Mesenchymal stem cell (in vitro differentiated cells and primary cell): ENCODE results near the gene ELF3.
A peak's percentile ranks its signal among the peaks of the same experiment; 100 is the strongest.
"Not testable (repeated sequence)": the region's sequence is repeated elsewhere in the genome, so short reads cannot be mapped to it uniquely, and the experiment has no call there.

ENCODE experiments used
- DNase-seq: peaks from one replicate; pipeline ENCODE4 v3.0.0-alpha.2; 2013
- H2AFZ ChIP-seq: one replicate; pipeline ENCODE4 v1.6.1; 2013; ENCODE audit warnings: low read depth, mild to moderate bottlenecking, control low read depth, inconsistent platforms, low read length, moderate library complexity
- H2AK5ac ChIP-seq: 2 replicates; pipeline ENCODE4 v1.6.1; 2013; ENCODE audit warnings: low read length, moderate library complexity, mild to moderate bottlenecking, inconsistent platforms; ENCODE audit not compliant: severe bottlenecking
- H2BK120ac ChIP-seq: one replicate; pipeline ENCODE4 v1.6.1; 2013; ENCODE audit warnings: low read depth, mild to moderate bottlenecking, inconsistent platforms, low read length, moderate library complexity
- H2BK12ac ChIP-seq, 2 experiments: one replicate each; pipeline ENCODE4 v1.6.1; 2013; ENCODE audit warnings: inconsistent platforms in 2 of 2, low read length in 2 of 2, mild to moderate bottlenecking in 2 of 2, moderate library complexity in 2 of 2, control low read depth in 1 of 2
- H2BK15ac ChIP-seq: one replicate; pipeline ENCODE4 v1.6.1; 2013; ENCODE audit warnings: mild to moderate bottlenecking, low read depth, inconsistent platforms; ENCODE audit not compliant: poor library complexity, severe bottlenecking
- H2BK5ac ChIP-seq: 2 replicates; pipeline ENCODE4 v1.6.1; 2013; ENCODE audit warnings: low read depth, mild to moderate bottlenecking, low read length, control low read depth, inconsistent platforms; ENCODE audit not compliant: poor library complexity, severe bottlenecking
- H3K14ac ChIP-seq, 2 experiments: one replicate each; pipeline ENCODE4 v1.6.1; 2013; ENCODE audit warnings: inconsistent platforms in 2 of 2, low read length in 2 of 2, control low read depth in 1 of 2, mild to moderate bottlenecking in 1 of 2, moderate library complexity in 1 of 2
- H3K18ac ChIP-seq, 2 experiments: one replicate each; pipeline ENCODE4 v1.6.1; 2013; ENCODE audit warnings: inconsistent platforms in 2 of 2, low read length in 2 of 2, control low read depth in 1 of 2, low read depth in 1 of 2, mild to moderate bottlenecking in 1 of 2
- H3K23ac ChIP-seq, 2 experiments: one replicate each; pipeline ENCODE4 v1.6.1; 2013; ENCODE audit warnings: inconsistent platforms in 2 of 2, low read length in 2 of 2, mild to moderate bottlenecking in 2 of 2, moderate library complexity in 2 of 2, control low read depth in 1 of 2
- H3K27ac ChIP-seq: 2 replicates; pipeline ENCODE4 v1.5.1; 2013; ENCODE audit warnings: mild to moderate bottlenecking, moderate library complexity, low read length, control low read depth, inconsistent platforms; ENCODE audit not compliant: poor library complexity, severe bottlenecking
- H3K27me3 ChIP-seq, 2 experiments: 2 replicates each; pipeline versions ENCODE4 v1.6.1 to v1.7.0; 2013; ENCODE audit warnings: low read length in 2 of 2, mild to moderate bottlenecking in 2 of 2, moderate library complexity in 2 of 2, control low read depth in 1 of 2, inconsistent platforms in 1 of 2; ENCODE audit not compliant: control insufficient read depth in 1 of 2, insufficient read depth in 1 of 2
- H3K36me3 ChIP-seq, 2 experiments: 2 replicates each; pipeline versions ENCODE4 v1.6.1 to v1.7.0; 2013; ENCODE audit warnings: low read length in 2 of 2, control low read depth in 1 of 2, inconsistent platforms in 1 of 2, low read depth in 1 of 2, mild to moderate bottlenecking in 1 of 2; ENCODE audit not compliant: insufficient read depth in 2 of 2, control insufficient read depth in 1 of 2
- H3K4ac ChIP-seq, 2 experiments: one replicate each; pipeline ENCODE4 v1.6.1; 2013; ENCODE audit warnings: inconsistent platforms in 2 of 2, low read length in 2 of 2, mild to moderate bottlenecking in 2 of 2, moderate library complexity in 2 of 2, control low read depth in 1 of 2, low read depth in 1 of 2
- H3K4me1 ChIP-seq: 2 replicates; pipeline ENCODE4 v1.6.1; 2013; ENCODE audit warnings: low read depth, low read length, control low read depth; ENCODE audit not compliant: control insufficient read depth, insufficient read depth
- H3K4me2 ChIP-seq: 2 replicates; pipeline ENCODE4 v1.6.1; 2013; ENCODE audit warnings: low read length, mild to moderate bottlenecking, inconsistent platforms; ENCODE audit not compliant: poor library complexity, severe bottlenecking
- H3K4me3 ChIP-seq, 2 experiments: 2 replicates each; pipeline versions ENCODE4 v1.5.1 to v1.7.0; 2013; ENCODE audit warnings: low read length in 2 of 2, mild to moderate bottlenecking in 2 of 2, control low read depth in 1 of 2, low read depth in 1 of 2; ENCODE audit not compliant: insufficient read depth in 1 of 2
- H3K79me1 ChIP-seq: replicated peaks from 2 replicates; pipeline ENCODE4 v1.6.1; 2013; ENCODE audit warnings: mild to moderate bottlenecking, control low read depth, low read length, inconsistent platforms; ENCODE audit not compliant: poor library complexity, severe bottlenecking
- H3K9ac ChIP-seq: 2 replicates; pipeline ENCODE4 v1.7.0; 2013; ENCODE audit warnings: mild to moderate bottlenecking, low read length, moderate library complexity
- H3K9me3 ChIP-seq: 2 replicates; pipeline ENCODE4 v1.7.0; 2013; ENCODE audit warnings: mild to moderate bottlenecking, low read length; ENCODE audit not compliant: control insufficient read depth
- H4K8ac ChIP-seq: one replicate; pipeline ENCODE4 v1.6.1; 2013; ENCODE audit warnings: inconsistent platforms, mild to moderate bottlenecking, low read length, moderate library complexity
- H4K91ac ChIP-seq: one replicate; pipeline ENCODE4 v1.6.1; 2013; ENCODE audit warnings: mild to moderate bottlenecking, low read length, inconsistent platforms
- WGBS: methylation state at CpG from one replicate; pipeline ENCODE4 v1.1.7; 2013; ENCODE audit warnings: mixed read lengths; 5-methylcytosine and 5-hydroxymethylcytosine counted together

Gene ELF3

DNA sequence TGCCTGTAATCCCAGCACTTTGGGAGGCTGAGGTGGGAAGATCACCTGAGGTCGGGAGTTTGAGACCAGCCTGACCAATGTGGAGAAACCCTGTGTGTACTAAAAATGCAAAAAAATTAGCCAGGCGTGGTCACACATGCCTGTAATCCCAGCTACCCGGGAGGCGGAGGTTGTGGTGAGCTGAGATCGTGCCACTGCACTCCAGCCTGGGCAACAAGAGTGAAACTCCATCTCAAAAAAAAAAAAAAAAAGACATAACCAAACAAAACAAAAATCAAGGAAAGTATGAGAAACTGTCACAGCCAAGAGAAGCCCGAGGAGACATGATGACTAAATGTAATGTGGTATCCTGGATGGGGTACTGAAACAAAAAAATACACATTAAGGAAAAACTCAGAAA is 51.4 kb downstream of the ELF3 start:
- not testable (repeated sequence) for H3K23ac ChIP-seq
- 94% methylated on average over 5 of the region's 6 CpGs for WGBS

GRCh38 chr1:202062636-202063035 is 52.2 kb downstream of the ELF3 start:
- H3K23ac ChIP-seq, H2AFZ ChIP-seq, H4K8ac ChIP-seq, H2BK5ac ChIP-seq, H3K14ac ChIP-seq, H3K79me1 ChIP-seq, H2BK15ac ChIP-seq, H2BK120ac ChIP-seq, H4K91ac ChIP-seq, H3K4me2 ChIP-seq, H3K27ac ChIP-seq, H3K36me3 ChIP-seq, DNase-seq, H3K4ac ChIP-seq, H3K4me3 ChIP-seq, H3K9ac ChIP-seq, H3K9me3 ChIP-seq: not testable (repeated sequence)
- peaks cover 14% of the 10 kb centered on the region for H3K4me1 ChIP-seq
- WGBS: 97% methylated on average over 7 of the region's 7 CpGs
- H2BK12ac ChIP-seq: peak overlapping the region in 1 of 2 experiments; percentile 77
- H2AK5ac ChIP-seq: peak overlapping the region; percentile 51
- peaks cover 0 to 10% of the 10 kb centered on the region in 2 experiments for H3K27me3 ChIP-seq
- H3K18ac ChIP-seq: peak overlapping the region in 1 of 2 experiments; percentile 14

More for the DNA sequence above, 51.4 kb downstream of the ELF3 start:
- peaks cover 18% of the 10 kb centered on the region for H3K4me1 ChIP-seq
- not testable (repeated sequence) for H3K27ac ChIP-seq, H3K27me3 ChIP-seq, H2AK5ac ChIP-seq, H3K4ac ChIP-seq, H4K91ac ChIP-seq, H3K9me3 ChIP-seq, H3K14ac ChIP-seq, H3K18ac ChIP-seq, H3K36me3 ChIP-seq, H3K4me2 ChIP-seq, H2BK5ac ChIP-seq, H2BK12ac ChIP-seq, H2BK120ac ChIP-seq, H2AFZ ChIP-seq, H3K79me1 ChIP-seq, H4K8ac ChIP-seq, H2BK15ac ChIP-seq, H3K4me3 ChIP-seq, H3K9ac ChIP-seq, DNase-seq

DNA sequence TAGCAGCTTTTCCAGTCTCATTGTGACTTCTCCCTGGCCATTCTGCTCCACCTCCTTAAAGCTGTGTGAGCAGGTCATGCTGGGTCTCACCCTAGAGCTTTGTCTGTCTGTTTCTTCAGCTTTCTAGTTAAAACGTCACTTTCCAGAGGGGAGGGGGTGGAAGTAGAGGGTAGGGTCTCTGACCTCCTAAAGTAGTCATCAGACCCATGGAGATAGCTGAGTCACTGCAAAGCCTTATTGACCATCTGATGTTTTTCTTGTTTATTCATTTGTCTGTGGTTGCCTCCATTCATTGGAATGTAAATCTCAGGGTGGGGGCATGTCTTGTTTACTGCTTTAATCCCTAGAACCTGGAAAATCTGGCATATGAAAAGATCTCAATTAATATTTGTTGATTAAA is 52.7 kb downstream of the ELF3 start:
- peaks cover 13% of the 10 kb centered on the region for H3K4me1 ChIP-seq
- no peak overlapping the region for H2BK120ac ChIP-seq
- H3K36me3 ChIP-seq: no peaks in the 10 kb centered on the region
- H3K4me3 ChIP-seq: no peak overlapping the region
- peak overlapping the region; percentile 84 for H2AK5ac ChIP-seq
- H3K9ac ChIP-seq: no peak overlapping the region
- peaks cover 0 to 12% of the 10 kb centered on the region in 2 experiments for H3K27me3 ChIP-seq
- no peak overlapping the region for H3K23ac ChIP-seq
- H4K91ac ChIP-seq: no peak overlapping the region
- H3K18ac ChIP-seq: no peak overlapping the region
- 0% methylated on average over 1 of the region's 1 CpG for WGBS
- no peak overlapping the region for H2BK15ac ChIP-seq
- no peak overlapping the region for H3K14ac ChIP-seq
- no peak overlapping the region for H2AFZ ChIP-seq
- H4K8ac ChIP-seq: no peak overlapping the region
- no peak overlapping the region for H3K27ac ChIP-seq
- no peaks in the 10 kb centered on the region for H3K79me1 ChIP-seq
- no peak overlapping the region for H3K4me2 ChIP-seq
- no peak overlapping the region for H3K4ac ChIP-seq
- peak overlapping the region in 1 of 2 experiments; percentile 77 for H2BK12ac ChIP-seq
- DNase-seq: peak; percentile 87
- no peaks in the 10 kb centered on the region for H3K9me3 ChIP-seq
- H2BK5ac ChIP-seq: peak overlapping the region; percentile 44

GRCh38 chr1:202064889-202065312 is 54.5 kb downstream of the ELF3 start:
- Histone ChIP-seq H3K27me3 (peaks cover 0 to 12% of the 10 kb centered on the region in 2 experiments), H3K4me1 (peaks cover 11% of the 10 kb centered on the region)
- H3K27ac ChIP-seq, H4K91ac ChIP-seq, H3K4ac ChIP-seq, H3K18ac ChIP-seq, H3K23ac ChIP-seq, H2AFZ ChIP-seq, H2BK12ac ChIP-seq, H2BK15ac ChIP-seq, H4K8ac ChIP-seq, H2BK5ac ChIP-seq, H3K36me3 ChIP-seq, H3K79me1 ChIP-seq, H3K9me3 ChIP-seq, H3K4me3 ChIP-seq, DNase-seq, H3K4me2 ChIP-seq, H2BK120ac ChIP-seq, H3K14ac ChIP-seq, H3K9ac ChIP-seq, H2AK5ac ChIP-seq: not testable (repeated sequence)
- WGBS: 100% methylated on average over 4 of the region's 10 CpGs
